ENCODE data around the gene DLG2.

DLG2 gene

DNA sequence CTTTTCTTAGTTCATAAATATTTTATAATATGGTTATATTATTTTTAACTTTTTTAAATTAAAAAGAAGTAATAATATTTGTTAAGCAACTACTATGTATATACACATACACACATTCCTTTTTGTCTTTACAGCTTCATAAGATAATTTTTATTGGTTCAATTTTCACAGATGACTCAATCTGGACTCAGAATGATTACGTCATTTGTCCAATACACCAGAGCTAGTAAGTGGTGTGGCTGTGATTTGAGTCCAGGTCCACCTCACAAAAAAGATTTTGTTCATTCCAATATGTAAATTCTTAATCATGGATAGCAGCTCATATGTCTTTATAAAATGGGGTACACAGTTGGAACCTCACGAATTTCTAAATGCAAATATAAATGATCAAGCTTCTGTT lies 1014.5 kb downstream of the DLG2 start:
- H3K27me3 Mint-ChIP-seq, result no peaks in the 10 kb centered on the region
- H3K36me3 Mint-ChIP-seq, result no peaks in the 10 kb centered on the region
- H3K4me1 Mint-ChIP-seq, result no peaks in the 10 kb centered on the region
- H3K4me3 Mint-ChIP-seq, result no peak overlapping the region
- H3K27ac Mint-ChIP-seq, result no peak overlapping the region
- H3K9me3 Mint-ChIP-seq, result peaks cover 11% of the 10 kb centered on the region

DNA sequence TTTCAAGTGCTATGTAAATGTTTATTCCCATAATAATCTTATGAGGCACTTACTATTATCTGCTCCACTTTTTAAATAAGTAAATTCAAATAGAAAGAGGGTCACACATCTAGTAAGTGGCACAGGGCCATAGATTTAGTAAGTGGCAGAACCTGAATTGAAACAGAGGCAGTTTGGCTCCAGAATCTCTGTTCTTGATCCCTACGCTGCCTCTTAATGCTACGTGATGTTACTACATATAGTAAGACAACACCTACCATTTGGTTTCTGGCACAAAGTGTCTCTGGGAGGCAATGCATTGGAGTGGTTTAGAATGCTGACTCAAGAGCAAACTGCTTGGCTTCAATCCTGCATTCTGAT lies 1018.3 kb downstream of the DLG2 start:
- no peak overlapping the region for H3K27ac Mint-ChIP-seq
- H3K4me1 Mint-ChIP-seq, result no peaks in the 10 kb centered on the region
- H3K4me3 Mint-ChIP-seq, result no peak overlapping the region
- no peaks in the 10 kb centered on the region for H3K27me3 Mint-ChIP-seq
- no peaks in the 10 kb centered on the region for H3K36me3 Mint-ChIP-seq
- peaks cover 15% of the 10 kb centered on the region for H3K9me3 Mint-ChIP-seq

- Mint-ChIP-seq H3K36me3 (no peaks in the 10 kb centered on the region), H3K4me3 (no peak overlapping the region), H3K9me3 (peaks cover 15% of the 10 kb centered on the region), H3K4me1 (no peaks in the 10 kb centered on the region), H3K27ac (no peak overlapping the region), H3K27me3 (no peaks in the 10 kb centered on the region)
These were observed 1018.9 kb downstream of the DLG2 start for GRCh38 chr11:84607975-84608836.

DNA sequence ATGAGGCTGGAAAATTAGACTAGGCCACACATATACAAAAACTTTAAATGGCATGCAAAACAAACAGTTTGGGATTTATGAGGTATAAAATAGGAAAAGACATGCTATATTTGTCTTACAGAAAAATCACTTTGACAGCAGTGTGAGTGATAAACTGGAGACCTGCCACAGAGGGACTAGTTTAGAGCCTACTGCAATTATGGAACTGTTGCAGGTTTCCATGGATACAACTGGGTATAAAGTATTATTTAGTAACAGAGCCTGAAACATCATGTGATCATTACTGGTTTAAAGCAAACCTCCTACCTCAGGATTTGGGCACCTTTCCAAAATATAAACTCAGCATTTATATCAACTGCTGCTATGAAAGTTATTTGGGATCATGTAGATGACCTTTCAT lies 1032.5 kb downstream of the DLG2 start:
- Mint-ChIP-seq H3K36me3 (no peaks in the 10 kb centered on the region), H3K27ac (no peak overlapping the region), H3K4me1 (no peaks in the 10 kb centered on the region), H3K27me3 (no peaks in the 10 kb centered on the region), H3K9me3 (peaks cover 5% of the 10 kb centered on the region), H3K4me3 (no peak overlapping the region)

GRCh38 chr11:84590106-84590505 lies 1037.0 kb downstream of the DLG2 start:
- Mint-ChIP-seq H3K27ac (no peak overlapping the region), H3K4me1 (no peaks in the 10 kb centered on the region), H3K9me3 (peaks cover 5% of the 10 kb centered on the region), H3K27me3 (no peaks in the 10 kb centered on the region), H3K4me3 (no peak overlapping the region), H3K36me3 (no peaks in the 10 kb centered on the region)

DNA sequence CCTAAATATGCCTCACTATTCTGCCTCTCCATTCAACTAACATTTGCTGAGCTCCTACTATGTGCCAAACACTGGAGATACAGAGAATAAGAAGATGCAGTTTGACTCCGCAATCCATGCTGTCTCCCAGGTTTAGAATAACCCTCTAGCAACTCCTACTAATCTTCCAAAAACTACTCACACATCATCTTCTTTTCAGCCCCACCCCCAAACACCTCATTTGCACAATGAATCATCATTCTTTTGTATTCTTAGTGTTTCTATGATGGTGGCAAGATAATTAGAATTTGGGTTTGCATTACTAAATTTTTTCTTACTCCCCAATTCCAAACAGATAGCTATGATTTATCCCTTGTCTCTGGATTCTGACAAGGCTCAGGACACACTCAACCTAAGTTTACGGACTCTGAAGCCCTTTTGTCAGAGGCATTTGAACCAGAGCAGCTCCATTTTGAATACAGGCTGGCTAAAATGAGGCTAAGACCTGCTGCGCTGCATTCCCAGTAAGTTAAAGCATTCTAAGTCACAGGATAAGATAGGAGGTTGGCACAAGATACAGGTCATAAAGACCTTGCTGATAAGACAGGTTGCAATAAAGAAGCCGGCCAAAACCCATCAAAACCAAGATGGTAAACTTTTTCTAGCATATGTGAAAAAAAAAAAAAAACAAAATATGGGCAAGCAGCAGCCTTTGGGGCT lies 1038.9 kb downstream of the DLG2 start:
- Mint-ChIP-seq H3K4me1 (no peaks in the 10 kb centered on the region), H3K36me3 (no peaks in the 10 kb centered on the region), H3K4me3 (no peak overlapping the region), H3K27me3 (no peaks in the 10 kb centered on the region), H3K27ac (no peak overlapping the region), H3K9me3 (no peaks in the 10 kb centered on the region)

GRCh38 chr11:84583106-84583505 lies 1044.0 kb downstream of the DLG2 start:
- Mint-ChIP-seq H3K4me3 (no peak overlapping the region), H3K4me1 (no peaks in the 10 kb centered on the region), H3K36me3 (no peaks in the 10 kb centered on the region), H3K9me3 (no peaks in the 10 kb centered on the region), H3K27ac (no peak overlapping the region), H3K27me3 (no peaks in the 10 kb centered on the region)

DNA sequence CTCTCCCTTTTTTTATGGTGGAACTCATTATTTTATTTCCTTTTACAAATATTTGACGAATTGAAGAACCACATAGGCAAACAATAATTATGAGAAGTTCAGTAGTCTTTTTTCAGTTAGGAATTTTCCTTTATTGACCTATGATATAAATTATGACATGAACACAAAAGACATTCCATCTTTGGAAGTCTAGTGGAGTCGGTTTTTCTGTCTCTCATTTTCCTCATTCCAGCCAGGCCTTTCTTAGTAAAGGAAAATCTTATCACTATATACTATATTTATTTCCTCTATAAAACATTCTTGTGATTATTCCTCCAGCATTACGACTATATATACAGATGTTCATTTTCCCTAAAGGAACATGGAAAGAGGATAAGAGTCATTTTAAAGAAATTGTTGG lies 1046.1 kb downstream of the DLG2 start:
- no peak overlapping the region for H3K4me3 Mint-ChIP-seq
- no peaks in the 10 kb centered on the region for H3K4me1 Mint-ChIP-seq
- H3K9me3 Mint-ChIP-seq, result peaks cover 5% of the 10 kb centered on the region
- no peaks in the 10 kb centered on the region for H3K27me3 Mint-ChIP-seq
- H3K27ac Mint-ChIP-seq, result no peak overlapping the region
- H3K36me3 Mint-ChIP-seq, result no peaks in the 10 kb centered on the region

GRCh38 chr11:84580428-84580827 lies 1046.7 kb downstream of the DLG2 start:
- Mint-ChIP-seq H3K4me1 (no peaks in the 10 kb centered on the region), H3K27ac (no peak overlapping the region), H3K36me3 (no peaks in the 10 kb centered on the region), H3K4me3 (no peak overlapping the region), H3K27me3 (no peaks in the 10 kb centered on the region), H3K9me3 (peaks cover 5% of the 10 kb centered on the region)

DNA sequence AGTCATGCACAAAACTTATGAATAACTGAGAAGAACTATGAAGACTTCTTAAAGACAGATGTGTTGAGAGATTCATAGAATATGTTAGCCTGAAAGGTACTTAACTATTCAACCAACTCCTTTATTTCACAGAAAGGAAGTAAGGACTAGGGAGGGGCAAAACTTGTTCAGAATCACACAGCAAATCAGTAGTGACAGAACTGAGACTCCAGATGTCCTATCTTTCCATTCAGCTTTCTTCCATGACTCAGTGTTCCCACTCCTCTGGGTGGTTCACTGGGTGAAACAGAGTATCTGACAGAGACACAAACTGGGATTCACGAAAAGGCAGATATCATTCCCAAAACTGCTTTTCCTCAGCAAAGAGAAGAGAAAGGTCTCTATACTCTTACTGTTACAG lies 1053.3 kb downstream of the DLG2 start:
- Mint-ChIP-seq H3K9me3 (peaks cover 18% of the 10 kb centered on the region), H3K4me1 (no peaks in the 10 kb centered on the region), H3K27me3 (no peaks in the 10 kb centered on the region), H3K4me3 (no peak overlapping the region), H3K36me3 (no peaks in the 10 kb centered on the region), H3K27ac (no peak overlapping the region)

GRCh38 chr11:84566671-84567070 lies 1060.5 kb downstream of the DLG2 start:
- no peak overlapping the region for H3K27ac Mint-ChIP-seq
- H3K4me1 Mint-ChIP-seq, result no peaks in the 10 kb centered on the region
- H3K9me3 Mint-ChIP-seq, result peaks cover 12% of the 10 kb centered on the region
- peaks cover 2% of the 10 kb centered on the region for H3K27me3 Mint-ChIP-seq
- no peak overlapping the region for H3K4me3 Mint-ChIP-seq
- H3K36me3 Mint-ChIP-seq, result no peaks in the 10 kb centered on the region

DNA sequence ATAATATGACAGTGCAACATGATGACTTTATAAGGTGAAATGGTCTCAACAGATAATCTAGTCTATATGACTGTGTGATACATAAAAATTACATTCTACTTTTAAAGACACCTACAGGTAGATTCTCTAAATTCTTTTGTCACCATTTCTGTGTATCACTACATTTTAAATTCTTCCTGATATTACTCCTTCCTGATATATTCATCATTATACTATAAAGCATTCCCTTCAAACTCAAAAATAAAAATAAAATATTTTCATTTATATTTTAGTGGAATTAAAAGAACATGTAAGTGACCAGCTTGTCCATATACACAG lies 1062.3 kb downstream of the DLG2 start:
- H3K36me3 Mint-ChIP-seq, result no peaks in the 10 kb centered on the region
- no peaks in the 10 kb centered on the region for H3K4me1 Mint-ChIP-seq
- no peak overlapping the region for H3K27ac Mint-ChIP-seq
- H3K4me3 Mint-ChIP-seq, result no peak overlapping the region
- H3K9me3 Mint-ChIP-seq, result no peaks in the 10 kb centered on the region
- peaks cover 2% of the 10 kb centered on the region for H3K27me3 Mint-ChIP-seq

DNA sequence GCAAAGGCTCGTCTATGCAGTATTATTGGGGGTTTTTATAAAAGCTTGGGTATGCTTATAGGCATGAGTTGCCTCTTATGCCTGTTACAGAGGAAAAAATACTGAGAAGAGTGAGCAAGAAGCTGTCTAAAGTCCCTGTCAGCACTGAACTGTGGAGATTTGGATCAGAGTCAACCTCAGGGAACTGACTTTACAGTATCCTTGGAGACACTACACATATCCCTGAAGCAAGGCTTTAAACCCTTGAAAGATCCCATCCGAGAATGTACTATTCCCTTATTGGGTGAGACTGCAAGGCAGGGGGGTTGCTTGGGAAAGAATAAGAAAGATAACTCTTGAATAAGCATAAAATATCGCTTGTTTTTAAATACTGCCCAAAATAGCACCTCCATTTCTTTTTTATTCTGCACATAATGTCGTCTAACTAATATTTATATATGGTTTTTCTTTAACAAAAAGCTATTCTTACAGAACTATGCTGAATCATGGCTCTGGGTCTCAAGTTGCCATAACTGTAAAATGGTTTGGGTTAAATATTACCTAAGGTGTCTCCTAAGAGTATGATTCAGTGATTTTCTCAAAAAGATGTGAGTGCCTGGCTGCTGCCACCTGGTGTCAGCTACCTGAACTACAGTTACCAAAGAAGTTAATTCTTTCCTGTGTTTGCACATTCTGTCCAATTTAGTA lies 1062.8 kb downstream of the DLG2 start:
- H3K4me3 Mint-ChIP-seq, result no peak overlapping the region
- no peak overlapping the region for H3K27ac Mint-ChIP-seq
- H3K4me1 Mint-ChIP-seq, result no peaks in the 10 kb centered on the region
- H3K36me3 Mint-ChIP-seq, result no peaks in the 10 kb centered on the region
- H3K9me3 Mint-ChIP-seq, result no peaks in the 10 kb centered on the region
- H3K27me3 Mint-ChIP-seq, result peaks cover 2% of the 10 kb centered on the region

- Mint-ChIP-seq H3K36me3 (no peaks in the 10 kb centered on the region), H3K4me1 (no peaks in the 10 kb centered on the region), H3K4me3 (no peak overlapping the region), H3K9me3 (no peaks in the 10 kb centered on the region), H3K27ac (no peak overlapping the region), H3K27me3 (peaks cover 2% of the 10 kb centered on the region)
These were observed 1063.8 kb downstream of the DLG2 start for GRCh38 chr11:84563356-84563755.

- Mint-ChIP-seq H3K9me3 (no peaks in the 10 kb centered on the region), H3K27me3 (no peaks in the 10 kb centered on the region), H3K4me1 (no peaks in the 10 kb centered on the region), H3K36me3 (no peaks in the 10 kb centered on the region), H3K27ac (no peak overlapping the region), H3K4me3 (no peak overlapping the region)
These were observed 1066.9 kb downstream of the DLG2 start for GRCh38 chr11:84560206-84560605.

Data from activated naive CD4-positive, alpha-beta T cell treated with anti-CD3 and anti-CD28 coated beads, Interleukin-2, amount 50 U/mL, for 24 hours (primary cell).